Stimulated activated naive CD4-positive, alpha-beta T cell treated with Interleukin-2 at 50 U/mL for 16 hours (primary cell): Measurements from ENCODE around the gene NTM.
"Not testable (repeated sequence)": the region's sequence is repeated elsewhere in the genome, so short reads cannot be mapped to it uniquely, and the experiment has no call there.

Source experiments
- DNase-seq: peaks from one replicate; lab custom pipeline; 2025; lab: John Stamatoyannopoulos, UW

Gene NTM

GRCh38 chr11:132357811-132358572 lies 987.6 kb downstream of the NTM start:
- DNase-seq, result no peak

- no peak for DNase-seq
These were observed 988.1 kb downstream of the NTM start for GRCh38 chr11:132358573-132358953.

GRCh38 chr11:132361011-132361550 lies 990.7 kb downstream of the NTM start:
- DNase-seq, result no peak

GRCh38 chr11:132365650-132366049 lies 995.2 kb downstream of the NTM start:
- no peak for DNase-seq

GRCh38 chr11:132367293-132367692 lies 996.9 kb downstream of the NTM start:
- no peak for DNase-seq

- not testable (repeated sequence) for DNase-seq
These were observed 999.7 kb downstream of the NTM start for GRCh38 chr11:132370114-132370513.

GRCh38 chr11:132373405-132374143 lies 1003.2 kb downstream of the NTM start:
- DNase-seq, result no peak

- no peak for DNase-seq
These were observed 1009.1 kb downstream of the NTM start for GRCh38 chr11:132379540-132379939.
